Activated CD8-positive, alpha-beta T cell treated with anti-CD3 and anti-CD28 coated beads for 36 hours (primary cell): ENCODE results near the gene PDZD7. TPM values are rescaled to one million over a fixed set of nuclear protein-coding genes. Genes with fewer than 3 reads are reported as not detected.

ENCODE experiments used
- ATAC-seq: fragments of 200-7000 bp; cut with Tn5 transposase; one replicate; pipeline ENCODE4 v1.10.0; 2021; ENCODE audit warnings: mild to moderate bottlenecking, moderate library complexity
- CTCF ChIA-PET: fragments of 350-600 bp; sonication (Branson Sonifier 250); formaldehyde crosslinking; loops from one replicate; lab custom pipeline; 2021; ENCODE audit warnings: antibody characterized with exemption; lab: Charles Lee
- POLR2A ChIA-PET: fragments of 350-600 bp; sonication (Branson Sonifier 250); formaldehyde crosslinking; loops from one replicate; lab custom pipeline; 2021; ENCODE audit warnings: antibody characterized with exemption; lab: Charles Lee
- DNase-seq: peaks from one replicate; pipeline ENCODE4 v3.0.0-alpha.2; 2020
- H3K27ac Mint-ChIP-seq: one replicate; pipeline ENCODE4 v1.8.0; 2021; ENCODE audit warnings: mild to moderate bottlenecking, mixed read lengths
- H3K27me3 Mint-ChIP-seq: one replicate; pipeline ENCODE4 v1.8.0; 2021; ENCODE audit warnings: mixed read lengths
- H3K36me3 Mint-ChIP-seq: one replicate; pipeline ENCODE4 v1.8.0; 2021; ENCODE audit warnings: low read depth, mixed read lengths
- H3K4me1 Mint-ChIP-seq: one replicate; pipeline ENCODE4 v1.8.0; 2021; ENCODE audit warnings: low read depth, mixed read lengths
- H3K4me3 Mint-ChIP-seq: one replicate; pipeline ENCODE4 v1.8.0; 2021; ENCODE audit warnings: mild to moderate bottlenecking, moderate library complexity, mixed read lengths
- H3K9me3 Mint-ChIP-seq: one replicate; pipeline ENCODE4 v1.8.0; 2021; ENCODE audit warnings: mixed read lengths
- intact Hi-C: fragments of 100-400 bp; cut with micrococcal nuclease; formaldehyde crosslinking; loops from one replicate; pipeline ENCODE4 v1.10.0; 2022
- total RNA-seq, 2 experiments: library from RNA; stranded (reverse); gene quantifications; one replicate each; pipeline ENCODE4 v1.2.3, GENCODE V29; 2021
- TF ChIP-seq, protein P1 (sequence below): fragments of 200-600 bp; IDR thresholded peaks from one replicate; pipeline ENCODE4 v1.8.0; 2022; ENCODE audit warnings: antibody characterized with exemption, mild to moderate bottlenecking

The PDZD7 gene
- total RNA-seq, 2 experiments from 2014 or later, result 0.25 to 0.65 TPM

DNA sequence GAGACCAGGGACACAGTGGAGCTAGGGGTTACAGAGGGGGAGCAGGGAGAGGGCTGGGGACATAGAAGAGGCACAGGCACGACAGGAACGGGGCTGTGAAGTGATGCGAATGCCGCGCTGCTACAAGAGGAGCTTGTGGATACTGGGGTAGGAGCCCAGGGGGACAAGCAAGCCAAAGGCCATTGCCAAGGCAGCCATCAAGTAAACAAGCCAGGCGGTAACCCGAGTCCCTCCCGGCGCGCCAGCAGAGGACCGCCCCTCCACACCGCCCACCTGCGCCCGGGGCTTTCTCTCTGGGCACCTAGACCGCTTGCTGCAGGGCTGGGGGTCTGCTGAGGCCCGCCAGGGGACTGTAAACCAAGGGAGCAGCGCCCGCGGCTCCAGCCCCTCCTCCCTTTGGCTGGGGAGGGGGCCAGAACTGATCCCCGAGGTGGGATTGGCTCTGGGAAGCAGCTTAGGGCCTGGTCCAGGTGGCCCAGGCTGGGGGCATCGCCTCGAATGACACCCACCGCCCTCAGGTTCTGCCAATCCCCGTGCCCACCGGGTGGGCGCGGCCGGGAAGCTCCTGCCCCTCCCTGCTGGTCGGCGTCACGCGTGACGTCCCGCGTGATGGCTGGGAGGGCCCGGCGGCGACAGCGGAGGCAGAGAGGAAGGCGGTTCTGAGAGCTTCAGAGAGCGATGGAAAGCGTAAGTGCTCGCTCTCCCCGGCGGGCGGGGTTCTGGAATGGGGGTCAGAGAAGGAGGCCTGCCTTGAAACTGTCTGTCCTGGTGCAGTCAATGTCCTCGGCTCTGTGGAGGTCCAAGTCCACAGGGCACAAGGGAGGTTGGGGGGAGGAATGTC lies 1.1 kb upstream of the PDZD7 start:
- intact Hi-C loops, result no loop called here
- no peaks in the 10 kb centered on the region for H3K9me3 Mint-ChIP-seq
- H3K4me1 Mint-ChIP-seq, result peaks cover 10% of the 10 kb centered on the region
- no peaks in the 10 kb centered on the region for H3K36me3 Mint-ChIP-seq
- DNase-seq (peak; percentile 82), ATAC-seq (peak; percentile 52)
- CTCF ChIA-PET, result interaction anchor here (0.9 to 9.8 kb wide), 15 partner anchors 10 to 550 kb away, joined by 3 to 147 read pairs (median 5); partner anchors contain the start of genes MRPL43 and TWNK
- peak overlapping the region; percentile 92 for H3K27ac Mint-ChIP-seq
- H3K4me3 Mint-ChIP-seq, result peak overlapping the region; percentile 78
- peaks cover 6% of the 10 kb centered on the region for H3K27me3 Mint-ChIP-seq
- POLR2A ChIA-PET, result interaction anchor here (0.6 to 4.9 kb wide), 8 partner anchors 10 to 557 kb away, joined by 3 to 30 read pairs (median 4); no protein-coding TSS in a partner anchor
- TF ChIP-seq, protein P1, sequence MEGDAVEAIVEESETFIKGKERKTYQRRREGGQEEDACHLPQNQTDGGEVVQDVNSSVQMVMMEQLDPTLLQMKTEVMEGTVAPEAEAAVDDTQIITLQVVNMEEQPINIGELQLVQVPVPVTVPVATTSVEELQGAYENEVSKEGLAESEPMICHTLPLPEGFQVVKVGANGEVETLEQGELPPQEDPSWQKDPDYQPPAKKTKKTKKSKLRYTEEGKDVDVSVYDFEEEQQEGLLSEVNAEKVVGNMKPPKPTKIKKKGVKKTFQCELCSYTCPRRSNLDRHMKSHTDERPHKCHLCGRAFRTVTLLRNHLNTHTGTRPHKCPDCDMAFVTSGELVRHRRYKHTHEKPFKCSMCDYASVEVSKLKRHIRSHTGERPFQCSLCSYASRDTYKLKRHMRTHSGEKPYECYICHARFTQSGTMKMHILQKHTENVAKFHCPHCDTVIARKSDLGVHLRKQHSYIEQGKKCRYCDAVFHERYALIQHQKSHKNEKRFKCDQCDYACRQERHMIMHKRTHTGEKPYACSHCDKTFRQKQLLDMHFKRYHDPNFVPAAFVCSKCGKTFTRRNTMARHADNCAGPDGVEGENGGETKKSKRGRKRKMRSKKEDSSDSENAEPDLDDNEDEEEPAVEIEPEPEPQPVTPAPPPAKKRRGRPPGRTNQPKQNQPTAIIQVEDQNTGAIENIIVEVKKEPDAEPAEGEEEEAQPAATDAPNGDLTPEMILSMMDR, result no peak

DNA sequence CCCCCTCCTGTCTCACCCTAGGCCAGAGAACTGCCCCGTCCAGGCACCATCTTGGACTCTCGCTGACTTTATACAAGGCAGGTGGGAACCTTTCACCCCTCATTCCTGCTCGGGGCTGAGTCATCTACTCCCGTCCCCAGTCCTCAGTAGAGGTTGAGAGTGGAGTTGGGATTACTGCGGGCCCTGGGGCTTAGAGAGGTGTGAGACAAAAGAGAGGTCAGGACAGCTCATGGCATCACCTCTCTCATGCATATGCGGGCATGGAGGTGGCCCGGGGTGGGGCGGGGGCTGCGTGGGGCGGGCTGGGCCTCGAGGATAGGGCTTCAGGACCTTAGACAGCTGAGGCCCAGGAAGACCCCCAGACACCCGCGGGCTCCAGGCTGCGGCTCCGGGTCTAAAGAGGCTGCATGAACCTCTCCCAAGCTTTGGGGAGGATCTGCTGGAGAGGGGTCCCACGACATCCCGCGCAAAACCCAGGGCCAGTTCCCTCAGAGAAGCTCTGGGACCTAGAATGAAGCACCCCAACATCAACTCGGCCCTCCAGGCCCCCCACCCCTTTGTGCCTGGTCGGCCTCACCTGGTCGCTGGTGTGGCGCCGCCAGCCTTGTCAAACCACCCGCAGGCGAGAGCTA lies 317 bp downstream of the PDZD7 start:
- Mint-ChIP-seq H3K27ac (no peak overlapping the region), H3K27me3 (peaks cover 6% of the 10 kb centered on the region), H3K4me1 (peaks cover 10% of the 10 kb centered on the region), H3K9me3 (no peaks in the 10 kb centered on the region), H3K4me3 (peak overlapping the region; percentile 78), H3K36me3 (no peaks in the 10 kb centered on the region)
- intact Hi-C loops, result no loop called here
- TF ChIP-seq, protein P1, result no peak
- ATAC-seq, result no peak
- no peak for DNase-seq
- CTCF ChIA-PET, result interaction anchor here (1.0 to 9.8 kb wide), 13 partner anchors 11 to 111 kb away, joined by 3 to 147 read pairs (median 6); partner anchors contain the start of genes LZTS2, MRPL43 and TWNK
- POLR2A ChIA-PET, result interaction anchor here (0.5 to 4.9 kb wide), 6 partner anchors 11 to 119 kb away, joined by 3 to 30 read pairs (median 6); no protein-coding TSS in a partner anchor

DNA sequence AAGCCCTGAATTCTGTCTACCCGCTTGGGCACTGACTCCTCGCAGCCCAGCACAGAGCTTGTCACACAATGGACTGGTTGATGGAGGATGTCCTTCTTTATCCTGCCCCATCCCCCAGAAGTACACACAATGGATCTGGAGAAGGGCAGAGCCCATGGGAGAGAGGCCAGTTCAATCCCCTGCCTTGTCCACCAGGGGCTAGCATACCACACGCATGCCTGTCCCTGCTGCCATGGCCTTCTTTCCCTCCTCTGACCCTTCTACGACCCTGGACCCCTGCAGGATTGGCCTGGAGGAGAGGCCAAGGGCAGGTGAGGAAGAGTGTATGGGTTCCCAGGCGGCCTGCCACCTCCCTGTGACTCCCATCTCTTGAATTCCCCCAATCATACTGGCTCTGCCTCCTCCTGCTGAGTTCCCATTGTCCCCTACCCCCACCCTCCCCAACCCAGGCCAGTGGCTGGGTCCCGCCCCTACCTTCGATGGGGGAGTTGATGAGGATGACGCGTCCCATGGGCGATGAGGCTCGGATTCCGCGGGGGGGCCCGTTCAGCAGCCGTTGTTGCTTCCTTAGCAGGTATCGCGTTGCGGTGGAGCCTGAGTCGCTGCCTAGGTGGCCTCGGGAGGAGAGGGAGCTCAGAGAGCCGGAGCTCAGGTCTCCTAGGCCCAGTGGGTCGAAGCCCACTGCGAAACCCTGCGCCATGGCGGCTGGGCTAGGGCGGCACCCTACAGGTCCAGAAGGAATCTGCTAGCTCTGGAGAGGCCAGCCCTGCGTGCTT lies 1.2 kb downstream of the PDZD7 start:
- H3K9me3 Mint-ChIP-seq, result no peaks in the 10 kb centered on the region
- intact Hi-C loops, result no loop called here
- TF ChIP-seq, protein P1, result no peak
- H3K4me1 Mint-ChIP-seq, result peaks cover 10% of the 10 kb centered on the region
- CTCF ChIA-PET, result interaction anchor here (0.7 to 9.8 kb wide), 9 partner anchors 8 to 112 kb away, joined by 3 to 147 read pairs (median 6); partner anchors contain the start of gene KAZALD1
- POLR2A ChIA-PET, result interaction anchor here (0.6 to 4.9 kb wide), 4 partner anchors 8 to 16 kb away, joined by 3 to 30 read pairs (median 6); no protein-coding TSS in a partner anchor
- DNase-seq (no peak), ATAC-seq (no peak)
- peaks cover 6% of the 10 kb centered on the region for H3K27me3 Mint-ChIP-seq
- H3K4me3 Mint-ChIP-seq, result no peak overlapping the region
- H3K27ac Mint-ChIP-seq, result no peak overlapping the region
- H3K36me3 Mint-ChIP-seq, result no peaks in the 10 kb centered on the region

DNA sequence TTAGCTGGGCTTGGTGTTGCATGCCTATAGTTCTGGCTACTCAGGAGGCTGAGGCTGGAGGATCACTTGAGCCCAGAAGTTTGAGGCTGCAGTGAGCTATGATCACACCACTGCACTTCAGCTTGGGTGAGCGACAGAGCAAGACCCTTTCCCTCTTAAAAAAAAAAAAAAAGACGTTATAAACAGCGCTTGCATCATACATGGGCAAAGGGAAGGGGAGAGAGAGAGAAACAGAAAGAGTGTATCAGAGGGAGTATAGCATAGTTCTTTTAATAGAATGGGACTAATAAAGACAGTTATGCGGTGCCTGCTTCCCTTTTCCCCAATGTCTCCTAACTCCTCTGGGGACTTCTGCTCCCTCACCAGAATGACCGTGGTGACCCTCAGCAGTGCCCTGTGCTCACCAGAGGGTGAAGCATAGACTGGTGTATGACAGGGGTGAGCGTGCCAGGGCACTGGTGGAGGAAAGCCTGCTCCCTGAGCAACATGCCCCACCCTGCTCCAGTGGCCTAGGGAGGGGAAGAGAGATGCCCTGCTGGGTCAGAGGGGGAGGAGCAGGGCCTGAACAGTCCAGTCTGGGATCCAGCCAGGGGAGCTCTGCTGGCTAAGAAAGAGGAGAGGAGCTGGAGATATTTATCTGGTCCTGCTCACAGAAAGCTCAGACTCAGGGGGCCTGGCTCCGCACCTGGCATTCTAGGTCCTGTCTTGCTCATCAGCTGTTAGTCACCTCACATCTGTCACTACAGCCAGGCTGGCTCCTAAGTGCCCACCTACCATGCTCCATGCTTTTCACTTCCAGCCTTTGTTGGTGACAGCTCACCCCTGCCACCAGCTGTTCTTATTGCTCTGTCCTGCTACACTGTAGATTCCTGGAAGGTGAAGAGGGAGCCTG lies 2.2 kb downstream of the PDZD7 start:
- ChIA-PET POLR2A (interaction anchor here (3.1 to 4.9 kb wide), 2 partner anchors 13 to 17 kb away, joined by 8 to 30 read pairs; no protein-coding TSS in a partner anchor), CTCF (interaction anchor here (1.1 to 9.8 kb wide), 7 partner anchors 9 to 33 kb away, joined by 3 to 147 read pairs (median 4); partner anchors contain the start of gene KAZALD1)
- H3K4me1 Mint-ChIP-seq, result peaks cover 10% of the 10 kb centered on the region
- TF ChIP-seq, protein P1, result no peak
- H3K4me3 Mint-ChIP-seq, result no peak overlapping the region
- H3K9me3 Mint-ChIP-seq, result no peaks in the 10 kb centered on the region
- no peak overlapping the region for H3K27ac Mint-ChIP-seq
- H3K36me3 Mint-ChIP-seq, result no peaks in the 10 kb centered on the region
- intact Hi-C loops, result no loop called here
- ATAC-seq, result no peak
- H3K27me3 Mint-ChIP-seq, result peaks cover 6% of the 10 kb centered on the region
- no peak for DNase-seq
